Measurements from ENCODE around the gene OR13H1. TPM values are rescaled to one million over a fixed set of nuclear protein-coding genes. Genes with fewer than 3 reads are reported as not detected.
"Not testable (repeated sequence)": the region's sequence is repeated elsewhere in the genome, so short reads cannot be mapped to it uniquely, and the experiment has no call there.

The OR13H1 gene, protein sequence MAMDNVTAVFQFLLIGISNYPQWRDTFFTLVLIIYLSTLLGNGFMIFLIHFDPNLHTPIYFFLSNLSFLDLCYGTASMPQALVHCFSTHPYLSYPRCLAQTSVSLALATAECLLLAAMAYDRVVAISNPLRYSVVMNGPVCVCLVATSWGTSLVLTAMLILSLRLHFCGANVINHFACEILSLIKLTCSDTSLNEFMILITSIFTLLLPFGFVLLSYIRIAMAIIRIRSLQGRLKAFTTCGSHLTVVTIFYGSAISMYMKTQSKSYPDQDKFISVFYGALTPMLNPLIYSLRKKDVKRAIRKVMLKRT
- not detected in 2 replicates for total RNA-seq

DNA sequence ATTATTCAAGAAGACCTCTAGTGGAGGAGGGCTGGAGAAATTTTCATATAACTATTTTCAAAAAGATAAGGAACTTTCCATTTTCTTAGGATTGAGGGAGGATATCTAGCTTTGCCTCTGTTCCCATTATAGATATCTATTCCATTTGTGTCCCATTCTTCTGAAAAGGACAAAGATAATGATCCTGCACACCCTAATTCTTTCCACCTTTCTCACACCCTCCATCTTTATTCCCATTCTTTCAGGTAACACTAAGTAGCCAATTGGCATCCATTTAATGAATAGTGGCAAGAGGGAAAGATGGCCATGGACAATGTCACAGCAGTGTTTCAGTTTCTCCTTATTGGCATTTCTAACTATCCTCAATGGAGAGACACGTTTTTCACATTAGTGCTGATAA lies at the start of gene OR13H1:
OR13H1 (plus strand) TSS at position 301 of the 400 bp plus-strand sequence; CDS start at position 301, 0 bp downstream.
- Mint-ChIP-seq H3K27ac (no peak within 1 kb of the TSS), H3K27me3 (ENCODE audit: low read depth) (no peaks in the 10 kb centered on the region)
- intact Hi-C loops (cut with micrococcal nuclease): no loop called here

DNA sequence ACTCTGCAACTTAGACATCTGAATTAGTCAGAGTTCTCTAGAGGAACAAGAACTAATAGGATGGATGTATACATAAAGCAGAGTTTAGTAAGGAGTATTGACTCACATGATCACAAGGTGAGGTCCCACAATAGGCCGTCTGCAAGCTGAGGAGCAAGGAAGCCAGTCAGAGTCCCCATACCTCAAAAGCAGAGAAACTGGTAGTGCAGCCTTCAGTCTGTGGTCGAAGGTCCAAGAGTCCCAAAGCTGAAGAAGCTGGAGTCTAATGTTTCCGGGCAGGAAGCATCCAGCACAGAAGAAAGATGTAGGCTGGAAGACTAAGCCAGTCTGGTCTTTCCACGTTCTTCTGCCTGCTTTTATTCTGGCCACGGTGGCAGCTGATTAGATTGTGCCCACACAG lies 42.3 kb upstream of the OR13H1 start:
- H3K9me3 Mint-ChIP-seq; H3K4me3 Mint-ChIP-seq (ENCODE audit: low read depth); intact Hi-C loops (cut with micrococcal nuclease); H3K4me1 Mint-ChIP-seq (ENCODE audit: low read depth); H3K27ac Mint-ChIP-seq; H3K36me3 Mint-ChIP-seq (ENCODE audit: low read depth); DNase-seq (ENCODE audit: low spot score); H3K27me3 Mint-ChIP-seq (ENCODE audit: low read depth): not testable (repeated sequence)

More for the DNA sequence above, at the start of gene OR13H1:
- no peak for DNase-seq (ENCODE audit: low spot score)
- no peaks in the 10 kb centered on the region for H3K9me3 Mint-ChIP-seq
- no peaks in the 10 kb centered on the region for H3K4me1 Mint-ChIP-seq (ENCODE audit: low read depth)
- no peaks in the 10 kb centered on the region for H3K36me3 Mint-ChIP-seq (ENCODE audit: low read depth)
- H3K4me3 Mint-ChIP-seq (ENCODE audit: low read depth): no peak within 1 kb of the TSS

DNA sequence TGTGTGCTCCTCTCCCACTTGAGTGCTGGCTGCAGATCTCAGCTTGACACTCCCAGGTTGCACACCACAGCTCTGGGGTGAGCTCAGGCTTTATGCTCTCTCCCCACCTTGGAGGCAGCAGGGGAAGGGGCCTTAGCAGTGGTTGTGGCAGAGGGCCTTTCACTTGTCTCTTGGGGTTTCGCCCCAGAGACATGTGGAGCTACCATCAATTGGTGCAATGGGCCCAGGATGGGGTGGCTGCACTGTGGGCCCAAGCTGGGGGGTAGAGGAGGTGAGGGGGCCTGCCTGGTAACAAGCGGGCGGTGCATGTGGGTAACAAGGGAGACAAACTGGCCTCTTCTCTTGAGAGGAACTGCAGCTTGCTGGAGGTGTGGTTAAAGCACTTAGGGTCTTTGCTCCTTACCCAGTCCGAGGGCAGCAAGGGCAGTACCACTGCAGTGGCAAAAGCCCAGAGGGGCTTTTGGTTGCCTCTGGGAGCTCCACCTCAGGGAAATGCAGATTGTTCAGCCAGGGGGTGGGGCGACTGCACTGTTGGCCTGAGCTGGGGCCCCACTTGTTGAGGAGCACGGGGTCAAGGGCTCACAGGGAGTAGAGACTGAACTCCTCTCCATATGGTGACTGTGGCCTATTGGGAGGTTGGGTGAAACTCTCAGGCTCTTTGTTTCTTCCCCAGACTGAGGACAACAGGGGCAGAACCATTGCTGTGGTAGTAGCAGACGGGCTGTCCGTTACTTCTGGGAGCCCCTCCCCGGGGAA lies 30.5 kb upstream of the OR13H1 start:
- intact Hi-C loops (cut with micrococcal nuclease): no loop called here
- no peak overlapping the region for H3K4me3 Mint-ChIP-seq (ENCODE audit: low read depth)
- DNase-seq (ENCODE audit: low spot score): no peak
- H3K36me3 Mint-ChIP-seq (ENCODE audit: low read depth): no peaks in the 10 kb centered on the region
- H3K27me3 Mint-ChIP-seq (ENCODE audit: low read depth): no peaks in the 10 kb centered on the region
- no peaks in the 10 kb centered on the region for H3K9me3 Mint-ChIP-seq
- H3K27ac Mint-ChIP-seq: no peak overlapping the region
- H3K4me1 Mint-ChIP-seq (ENCODE audit: low read depth): no peaks in the 10 kb centered on the region

DNA sequence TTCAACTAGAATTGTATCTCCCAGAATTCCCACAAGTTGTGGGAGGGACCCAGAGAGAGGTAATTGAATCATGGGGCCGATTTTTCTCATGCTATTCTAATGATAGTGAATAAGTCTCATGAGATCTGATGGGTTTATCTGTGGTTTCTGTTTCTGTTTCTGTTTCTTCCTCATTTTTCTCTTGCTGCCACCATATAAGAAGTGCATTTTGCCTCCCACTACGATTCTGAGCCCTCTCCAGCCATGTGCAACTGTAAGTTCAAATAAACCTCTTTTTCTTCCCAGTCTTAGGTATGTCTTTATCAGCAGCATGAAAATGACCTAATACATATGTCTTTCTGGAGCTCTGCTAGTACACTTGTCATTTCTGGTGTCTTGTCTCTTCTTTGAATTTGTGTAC lies 22.1 kb upstream of the OR13H1 start:
- intact Hi-C loops (cut with micrococcal nuclease): no loop called here
- no peak for DNase-seq (ENCODE audit: low spot score)
- Mint-ChIP-seq H3K9me3 (no peaks in the 10 kb centered on the region), H3K36me3 (ENCODE audit: low read depth) (no peaks in the 10 kb centered on the region), H3K27me3 (ENCODE audit: low read depth) (no peaks in the 10 kb centered on the region), H3K27ac (no peak overlapping the region), H3K4me3 (ENCODE audit: low read depth) (no peak overlapping the region), H3K4me1 (ENCODE audit: low read depth) (no peaks in the 10 kb centered on the region)

DNA sequence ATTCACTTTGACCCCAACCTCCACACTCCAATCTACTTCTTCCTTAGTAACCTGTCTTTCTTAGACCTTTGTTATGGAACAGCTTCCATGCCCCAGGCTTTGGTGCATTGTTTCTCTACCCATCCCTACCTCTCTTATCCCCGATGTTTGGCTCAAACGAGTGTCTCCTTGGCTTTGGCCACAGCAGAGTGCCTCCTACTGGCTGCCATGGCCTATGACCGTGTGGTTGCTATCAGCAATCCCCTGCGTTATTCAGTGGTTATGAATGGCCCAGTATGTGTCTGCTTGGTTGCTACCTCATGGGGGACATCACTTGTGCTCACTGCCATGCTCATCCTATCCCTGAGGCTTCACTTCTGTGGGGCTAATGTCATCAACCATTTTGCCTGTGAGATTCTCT lies 344 bp downstream of the OR13H1 start:
- intact Hi-C loops (cut with micrococcal nuclease): no loop called here
- no peak for DNase-seq (ENCODE audit: low spot score)
- Mint-ChIP-seq H3K27ac (no peak overlapping the region), H3K4me1 (ENCODE audit: low read depth) (no peaks in the 10 kb centered on the region), H3K9me3 (no peaks in the 10 kb centered on the region), H3K27me3 (ENCODE audit: low read depth) (no peaks in the 10 kb centered on the region), H3K36me3 (ENCODE audit: low read depth) (no peaks in the 10 kb centered on the region), H3K4me3 (ENCODE audit: low read depth) (no peak overlapping the region)

DNA sequence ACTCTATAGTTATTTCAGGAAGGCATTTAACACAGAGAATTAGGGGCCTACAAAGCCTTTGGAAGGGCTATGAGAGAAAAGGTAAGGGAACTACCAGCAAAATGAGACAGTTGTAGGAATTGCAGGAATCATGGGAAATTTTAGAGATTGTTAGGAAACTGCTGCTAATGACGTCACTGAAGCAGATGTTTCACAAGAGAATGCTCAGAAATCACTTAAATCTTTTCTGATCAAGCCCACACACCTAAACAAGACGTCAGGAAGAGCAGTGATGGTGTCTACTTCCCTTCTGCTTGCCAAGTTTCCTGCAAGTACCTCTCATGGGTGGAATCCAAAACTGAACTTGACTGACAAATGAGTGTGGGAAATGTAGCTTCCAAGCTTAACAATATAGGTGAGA lies 5.1 kb downstream of the OR13H1 start:
- Mint-ChIP-seq H3K9me3 (no peaks in the 10 kb centered on the region), H3K27me3 (ENCODE audit: low read depth) (no peaks in the 10 kb centered on the region), H3K36me3 (ENCODE audit: low read depth) (no peaks in the 10 kb centered on the region), H3K4me1 (ENCODE audit: low read depth) (no peaks in the 10 kb centered on the region), H3K4me3 (ENCODE audit: low read depth) (no peak overlapping the region), H3K27ac (no peak overlapping the region)
- DNase-seq (ENCODE audit: low spot score): no peak
- intact Hi-C loops (cut with micrococcal nuclease): no loop called here

DNA sequence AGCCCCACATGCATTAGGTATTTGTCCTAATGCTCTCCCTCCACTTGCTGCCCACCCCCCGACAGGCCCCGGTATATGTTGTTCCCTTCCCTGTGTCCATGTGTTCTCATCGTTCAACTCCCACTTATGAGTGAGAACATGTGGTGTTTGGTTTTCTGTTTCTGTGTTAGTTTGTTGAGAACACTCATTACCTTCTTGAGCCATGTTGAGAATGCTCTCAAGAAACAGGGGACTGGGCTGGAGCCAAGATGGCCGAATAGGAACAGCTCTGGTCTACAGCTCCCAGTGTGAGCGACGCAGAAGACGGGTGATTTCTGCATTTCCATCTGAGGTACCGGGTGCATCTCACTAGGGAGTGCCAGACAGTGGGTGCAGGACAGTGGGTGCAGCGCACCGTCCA lies 8.6 kb downstream of the OR13H1 start:
- not testable (repeated sequence) for H3K27me3 Mint-ChIP-seq (ENCODE audit: low read depth)

DNA sequence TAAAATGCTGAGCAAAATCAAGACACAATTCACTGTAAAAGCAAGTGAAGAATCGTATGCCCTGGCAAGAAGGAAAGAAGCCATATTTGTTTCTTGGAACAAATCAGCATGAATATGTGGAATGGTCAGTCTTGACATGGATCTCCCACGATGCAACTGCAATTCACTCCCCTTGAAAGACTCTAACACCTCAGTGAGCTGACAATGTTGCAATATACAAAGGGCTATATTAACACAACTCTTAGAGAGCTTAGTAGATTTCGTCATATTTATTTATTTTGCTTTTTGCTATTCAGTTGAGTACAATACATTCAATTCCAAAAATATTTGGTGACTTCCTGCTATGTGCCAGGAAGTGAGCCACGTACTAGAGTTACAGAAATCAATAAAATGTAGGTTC lies 14.7 kb downstream of the OR13H1 start:
- no peaks in the 10 kb centered on the region for H3K4me1 Mint-ChIP-seq (ENCODE audit: low read depth)
- no peak overlapping the region for H3K4me3 Mint-ChIP-seq (ENCODE audit: low read depth)
- DNase-seq (ENCODE audit: low spot score): no peak
- no peaks in the 10 kb centered on the region for H3K9me3 Mint-ChIP-seq
- H3K36me3 Mint-ChIP-seq (ENCODE audit: low read depth): no peaks in the 10 kb centered on the region
- H3K27me3 Mint-ChIP-seq (ENCODE audit: low read depth): no peaks in the 10 kb centered on the region
- H3K27ac Mint-ChIP-seq: no peak overlapping the region
- intact Hi-C loops (cut with micrococcal nuclease): no loop called here

More for the DNA sequence above, 8.6 kb downstream of the OR13H1 start:
- H3K36me3 Mint-ChIP-seq (ENCODE audit: low read depth); H3K27ac Mint-ChIP-seq; H3K4me1 Mint-ChIP-seq (ENCODE audit: low read depth); H3K9me3 Mint-ChIP-seq; H3K4me3 Mint-ChIP-seq (ENCODE audit: low read depth); DNase-seq (ENCODE audit: low spot score); intact Hi-C loops (cut with micrococcal nuclease): not testable (repeated sequence)

DNA sequence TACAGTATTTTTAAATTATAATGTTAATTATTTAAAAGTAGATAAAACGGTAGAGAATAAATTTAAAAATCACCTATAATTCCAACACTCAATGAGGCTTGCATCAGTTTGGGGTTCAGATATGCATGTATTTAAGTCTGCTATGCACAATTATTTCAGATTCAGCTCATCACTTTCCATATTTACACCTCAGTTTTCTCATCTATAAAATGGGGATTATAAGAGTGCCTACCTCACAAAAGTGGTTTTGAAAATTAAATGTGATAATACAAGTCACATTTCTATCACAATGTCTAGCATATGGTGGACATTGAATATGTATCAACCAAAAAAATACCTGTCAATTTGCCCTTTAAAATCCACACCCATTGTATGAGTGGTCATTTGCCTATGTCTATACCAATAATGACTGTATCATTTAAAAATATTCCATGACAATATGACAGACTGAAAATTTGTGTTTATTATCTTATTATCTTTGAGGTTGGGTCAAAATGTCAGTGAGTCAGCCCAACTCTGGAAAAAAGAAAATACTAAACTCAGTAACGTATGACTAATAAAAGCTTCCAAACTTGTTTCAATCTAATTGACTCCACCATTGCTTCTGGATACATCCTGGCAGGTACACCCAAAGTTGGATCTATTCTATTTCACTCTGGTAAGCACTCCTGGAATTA lies 20.8 kb downstream of the OR13H1 start:
- DNase-seq (ENCODE audit: low spot score): no peak
- Mint-ChIP-seq H3K9me3 (no peaks in the 10 kb centered on the region), H3K27me3 (ENCODE audit: low read depth) (no peaks in the 10 kb centered on the region), H3K4me1 (ENCODE audit: low read depth) (no peaks in the 10 kb centered on the region), H3K36me3 (ENCODE audit: low read depth) (no peaks in the 10 kb centered on the region), H3K4me3 (ENCODE audit: low read depth) (no peak overlapping the region), H3K27ac (no peak overlapping the region)
- intact Hi-C loops (cut with micrococcal nuclease): no loop called here

DNA sequence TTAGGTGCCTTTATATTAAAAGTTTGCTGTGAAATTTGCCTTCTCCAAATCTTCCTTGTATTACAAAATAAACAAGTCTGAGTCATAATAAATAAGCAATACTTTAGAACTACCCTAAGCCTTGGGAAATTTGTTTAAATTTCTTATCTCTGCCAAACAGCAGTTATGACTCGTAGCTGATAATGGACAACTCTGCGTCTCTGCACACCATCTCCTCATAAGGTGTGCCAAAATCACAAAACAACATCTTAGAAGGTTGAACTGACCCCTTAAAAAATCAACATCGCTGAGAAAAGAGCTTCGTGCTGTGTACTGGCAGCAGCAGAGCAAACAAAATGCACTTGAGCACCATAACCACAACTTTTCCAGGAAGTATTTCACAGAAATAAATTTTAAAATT lies 22.0 kb downstream of the OR13H1 start:
- intact Hi-C loops (cut with micrococcal nuclease): no loop called here
- H3K4me3 Mint-ChIP-seq (ENCODE audit: low read depth): no peak overlapping the region
- no peaks in the 10 kb centered on the region for H3K9me3 Mint-ChIP-seq
- H3K27ac Mint-ChIP-seq: no peak overlapping the region
- DNase-seq (ENCODE audit: low spot score): no peak
- no peaks in the 10 kb centered on the region for H3K36me3 Mint-ChIP-seq (ENCODE audit: low read depth)
- H3K4me1 Mint-ChIP-seq (ENCODE audit: low read depth): no peaks in the 10 kb centered on the region
- H3K27me3 Mint-ChIP-seq (ENCODE audit: low read depth): no peaks in the 10 kb centered on the region

DNA sequence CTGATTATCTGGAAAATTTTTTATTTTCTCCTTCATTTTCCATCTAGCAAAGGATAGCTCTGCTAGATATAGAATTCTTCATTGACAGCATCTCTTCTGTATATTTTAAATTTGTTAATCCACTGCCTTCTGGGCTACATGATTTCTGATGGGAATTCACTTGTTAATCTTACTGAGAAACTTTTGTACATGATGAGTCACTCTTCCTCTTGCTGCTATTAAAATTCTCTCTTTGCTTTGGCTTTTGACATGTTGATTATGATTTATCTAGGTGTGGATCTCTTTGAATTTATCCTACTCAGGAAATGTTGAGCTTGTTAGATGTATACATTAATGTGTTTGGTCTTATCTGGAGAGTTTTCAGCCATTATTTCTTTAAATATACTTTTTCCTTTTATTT lies 27.5 kb downstream of the OR13H1 start:
- no peak for DNase-seq (ENCODE audit: low spot score)
- no peak overlapping the region for H3K27ac Mint-ChIP-seq
- intact Hi-C loops (cut with micrococcal nuclease): no loop called here
- no peak overlapping the region for H3K4me3 Mint-ChIP-seq (ENCODE audit: low read depth)
- H3K27me3 Mint-ChIP-seq (ENCODE audit: low read depth): no peaks in the 10 kb centered on the region
- no peaks in the 10 kb centered on the region for H3K36me3 Mint-ChIP-seq (ENCODE audit: low read depth)
- H3K9me3 Mint-ChIP-seq: no peaks in the 10 kb centered on the region
- no peaks in the 10 kb centered on the region for H3K4me1 Mint-ChIP-seq (ENCODE audit: low read depth)

DNA sequence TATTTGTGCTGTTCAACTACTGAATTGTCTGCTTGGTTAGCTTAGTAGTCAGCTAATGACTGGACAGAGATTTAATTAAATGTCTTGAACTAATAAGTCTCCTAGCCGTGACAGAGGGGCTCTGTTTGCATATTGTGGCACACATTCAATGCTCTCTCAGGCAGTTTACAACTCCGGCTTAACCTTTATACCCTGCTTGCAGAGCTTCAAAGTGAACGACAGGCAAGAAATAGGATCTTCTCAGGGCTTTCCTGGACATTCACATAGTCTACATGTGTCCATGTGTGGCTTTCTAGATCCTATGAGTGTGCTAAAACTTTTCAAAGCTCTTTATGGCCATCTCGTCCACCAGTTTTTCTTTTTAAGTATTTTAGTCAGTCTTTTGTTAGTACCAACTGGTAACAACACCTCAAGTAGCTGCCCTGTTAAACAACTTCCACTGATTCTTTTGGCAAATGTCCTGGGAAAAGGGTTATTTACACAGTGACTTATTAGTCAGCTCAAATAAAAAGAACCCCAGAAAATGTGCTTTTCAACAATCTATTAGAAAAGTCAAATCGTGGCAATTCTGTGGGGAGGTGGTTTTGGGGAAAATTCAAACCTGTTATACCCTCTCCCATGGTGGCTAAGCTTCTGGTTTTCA lies 28.6 kb downstream of the OR13H1 start:
- H3K4me3 Mint-ChIP-seq (ENCODE audit: low read depth): no peak overlapping the region
- no peaks in the 10 kb centered on the region for H3K27me3 Mint-ChIP-seq (ENCODE audit: low read depth)
- no peaks in the 10 kb centered on the region for H3K9me3 Mint-ChIP-seq

DNA sequence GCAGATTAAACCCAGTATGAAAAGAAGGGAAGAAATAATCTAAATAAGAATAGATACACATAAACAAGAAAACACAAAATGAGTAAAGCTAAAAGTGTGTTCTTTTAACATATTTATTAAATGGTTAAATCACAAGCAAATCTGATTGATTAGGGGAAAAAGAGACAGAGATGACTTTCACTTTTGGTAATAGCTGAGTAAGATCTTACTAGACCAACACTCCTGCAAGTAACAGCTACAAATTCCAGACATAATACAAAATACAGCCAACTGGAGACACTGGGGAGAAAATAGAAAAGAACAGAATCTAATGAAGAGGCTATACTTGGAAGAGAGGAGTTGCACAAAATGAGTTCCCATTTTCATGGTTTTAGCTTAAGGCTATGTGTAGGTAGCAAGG lies 33.5 kb downstream of the OR13H1 start:
- no peak overlapping the region for H3K4me3 Mint-ChIP-seq (ENCODE audit: low read depth)
- no peak overlapping the region for H3K27ac Mint-ChIP-seq
- intact Hi-C loops (cut with micrococcal nuclease): no loop called here
- no peaks in the 10 kb centered on the region for H3K36me3 Mint-ChIP-seq (ENCODE audit: low read depth)
- no peak for DNase-seq (ENCODE audit: low spot score)
- no peaks in the 10 kb centered on the region for H3K4me1 Mint-ChIP-seq (ENCODE audit: low read depth)
- no peaks in the 10 kb centered on the region for H3K27me3 Mint-ChIP-seq (ENCODE audit: low read depth)
- no peaks in the 10 kb centered on the region for H3K9me3 Mint-ChIP-seq

More for the DNA sequence above, 28.6 kb downstream of the OR13H1 start:
- intact Hi-C loops (cut with micrococcal nuclease): no loop called here
- DNase-seq (ENCODE audit: low spot score): no peak
- no peaks in the 10 kb centered on the region for H3K36me3 Mint-ChIP-seq (ENCODE audit: low read depth)
- no peak overlapping the region for H3K27ac Mint-ChIP-seq
- no peaks in the 10 kb centered on the region for H3K4me1 Mint-ChIP-seq (ENCODE audit: low read depth)
